K562 (cell line): ENCODE measurements around the gene KLHL13. TPM values are rescaled to one million over a fixed set of nuclear protein-coding genes. Genes with fewer than 3 reads are reported as not detected.

ENCODE experiments used
- CHD7 ChIP-seq: fragments of 200-600 bp; sonication (generic); IDR thresholded peaks from one replicate; pipeline ENCODE4 v1.6.1; 2012; ENCODE audit warnings: mild to moderate bottlenecking, low read depth, low read length, inconsistent platforms
- polyA plus RNA-seq, 8 experiments: library from polyadenylated mRNA; depleted of rRNA in 4 of 8; stranded (reverse) in 5 of 8; unstranded in 3 of 8; fragments of >200 nt; fragmentation: Nextera tagmentation in 2 of 8; fragmentation: Illumina TruSeq in 1 of 8; extraction: Ambion mirVana in 2 of 8; extraction: Trizol in 1 of 8; gene quantifications; 2 replicates each; pipeline versions ENCODE4 v1.2.1 to v1.2.3, GENCODE V29; 2011 to 2014; ENCODE audit warnings: inconsistent platforms in 1 of 8, missing spikeins in 1 of 8
- total RNA-seq, 7 experiments: library from RNA; depleted of rRNA in 6 of 7; stranded (reverse); fragments of >200 nt in 6 of 7; fragmentation: Illumina TruSeq in 2 of 7; extraction: Trizol in 2 of 7; gene quantifications; 2 replicates each; pipeline versions ENCODE4 v1.2.1 to v1.2.3, GENCODE V29; 2011 to 2021; ENCODE audit warnings: low replicate concordance in 1 of 7

The KLHL13 gene
- total and polyA plus RNA-seq, 9 of the 15 experiments (the other 6 are each of a cell fraction or from before 2014, with no cell fraction given) = 1.2 to 4.1 (median 2.2) TPM

- TF ChIP-seq CHD7 = no peak
These were observed 36.7 kb upstream of the KLHL13 start (continued) for GRCh38 chrX:118153270-118153669.
